HL-60 (cell line): ENCODE measurements around the gene KRTAP10-11.

Experiments used
- CTCF ChIP-seq: IDR thresholded peaks from one replicate; pipeline ENCODE4 v1.5.1; 2011; ENCODE audit warnings: low read length, control low read depth, inconsistent platforms; ENCODE audit not compliant: insufficient read depth
- GABPA ChIP-seq: IDR thresholded peaks from 2 replicates; pipeline ENCODE4 v1.6.1; 2012; ENCODE audit warnings: low read depth
- POLR2AphosphoS5 ChIP-seq: IDR thresholded peaks from 2 replicates; pipeline ENCODE4 v1.6.1; 2012; ENCODE audit warnings: low read depth
- REST ChIP-seq: IDR thresholded peaks from 2 replicates; pipeline ENCODE4 v1.6.1; 2012; ENCODE audit warnings: low read depth; ENCODE audit not compliant: insufficient replicate concordance

- no peak for TF ChIP-seq POLR2AphosphoS5
- no peak for TF ChIP-seq CTCF
- no peak for TF ChIP-seq REST
- TF ChIP-seq GABPA = no peak
These were observed 22.6 kb upstream of the KRTAP10-11 start for GRCh38 chr21:44623575-44623974.
